Choroid plexus epithelial cell (primary cell): ENCODE data around the gene NOXA1.

ENCODE experiments used
- DNase-seq: peaks from one replicate; pipeline ENCODE4 v3.0.0-alpha.2; 2010; ENCODE audit warnings: low read depth
- H3K4me3 ChIP-seq: 2 replicates; pipeline ENCODE4 v1.5.1; 2011; ENCODE audit warnings: low read depth, mild to moderate bottlenecking, control low read depth, low read length, moderate library complexity
- CTCF ChIP-seq: conservative IDR thresholded peaks from 2 replicates; pipeline ENCODE4 v1.5.1; 2011; ENCODE audit warnings: low read depth, mild to moderate bottlenecking, control low read depth, inconsistent platforms, low read length, moderate library complexity

Gene NOXA1

DNA sequence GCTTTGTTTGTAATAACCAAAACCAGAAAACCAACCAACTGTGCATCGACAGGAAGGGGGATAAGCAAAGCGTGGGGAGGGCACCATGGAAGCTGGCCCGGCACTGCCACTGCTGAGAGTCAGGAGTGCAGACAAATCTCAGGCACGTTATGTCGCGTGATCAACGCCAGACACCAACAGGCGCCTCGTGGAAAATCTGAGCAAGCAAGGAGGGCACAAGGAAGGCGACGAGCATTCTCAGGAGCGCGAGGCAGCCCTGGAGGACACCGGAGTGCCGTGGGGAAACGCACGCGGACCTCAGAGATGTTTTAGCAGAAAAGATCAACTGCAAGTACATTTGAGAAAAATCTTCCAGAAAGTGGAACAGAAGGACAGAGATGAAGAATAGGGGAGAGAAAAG, 51.1 kb downstream of the NOXA1 start:
- no peak for TF ChIP-seq CTCF
- no peak for DNase-seq
- H3K4me3 ChIP-seq = no peak overlapping the region

DNA sequence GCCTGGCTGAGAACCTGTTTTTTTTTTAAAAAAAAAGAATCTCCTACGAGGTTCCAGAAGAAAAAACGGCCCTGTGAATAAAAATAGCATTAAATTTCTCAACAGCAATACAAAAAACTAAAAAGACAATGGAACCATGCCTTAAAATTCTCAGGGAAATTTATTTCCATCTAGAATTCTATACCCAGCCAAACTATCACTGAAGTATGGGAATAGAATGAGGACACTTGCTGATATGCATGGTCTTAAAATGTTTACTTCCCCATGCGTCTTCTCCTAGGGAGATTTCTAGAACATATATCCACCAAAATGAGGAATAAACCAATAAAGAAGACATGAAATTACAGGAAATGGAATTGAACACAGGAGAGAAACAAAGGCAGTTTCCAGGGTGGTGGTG, 52.5 kb downstream of the NOXA1 start:
- no peak overlapping the region for H3K4me3 ChIP-seq
- DNase-seq = no peak
- no peak for TF ChIP-seq CTCF

- DNase-seq = no peak
- no peak for TF ChIP-seq CTCF
- H3K4me3 ChIP-seq = no peak overlapping the region
Measured at GRCh38 chr9:137476856-137477255, 53.7 kb downstream of the NOXA1 start.

DNA sequence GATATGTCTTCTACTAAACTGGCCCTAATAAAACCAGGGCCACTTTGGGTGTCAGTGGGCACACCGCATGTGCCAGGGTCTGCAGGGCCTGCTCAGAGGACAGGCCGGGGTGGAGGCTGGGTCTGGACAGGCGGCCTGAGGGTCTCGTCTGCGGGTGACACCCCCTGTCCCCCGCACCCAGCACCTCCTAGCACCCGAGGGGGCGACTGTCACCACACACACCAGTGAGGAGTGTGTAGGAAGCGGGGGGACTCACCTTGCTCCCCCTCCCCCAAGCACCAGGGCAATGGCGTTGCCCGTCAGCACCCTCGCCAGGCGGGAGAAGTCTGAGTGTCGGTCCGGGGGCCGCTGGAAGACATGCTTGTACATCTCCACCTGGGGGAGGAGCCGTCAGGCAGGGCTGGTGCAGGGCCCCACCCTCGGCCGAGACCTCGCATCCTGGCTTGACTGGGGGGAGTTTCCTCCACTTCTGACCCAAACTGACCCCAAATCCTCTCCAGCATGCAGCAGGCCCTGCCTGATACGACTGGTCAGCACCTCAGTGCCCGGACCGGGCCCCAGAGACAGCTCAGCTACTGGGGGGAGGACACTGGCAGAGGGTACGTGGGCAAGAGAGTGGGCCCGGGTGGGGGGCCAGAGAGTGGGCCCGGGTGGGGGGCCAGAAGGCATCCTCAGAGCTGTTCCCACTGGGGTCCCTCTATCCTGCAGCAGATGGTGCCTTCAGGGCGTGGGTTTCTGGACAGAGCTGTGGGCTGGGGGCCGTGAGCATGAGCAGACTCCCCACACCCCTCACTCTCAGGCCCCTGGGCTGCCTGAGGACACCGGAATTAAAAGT, 54.8 kb downstream of the NOXA1 start:
- no peak overlapping the region for H3K4me3 ChIP-seq
- DNase-seq = no peak
- TF ChIP-seq CTCF = no peak

DNA sequence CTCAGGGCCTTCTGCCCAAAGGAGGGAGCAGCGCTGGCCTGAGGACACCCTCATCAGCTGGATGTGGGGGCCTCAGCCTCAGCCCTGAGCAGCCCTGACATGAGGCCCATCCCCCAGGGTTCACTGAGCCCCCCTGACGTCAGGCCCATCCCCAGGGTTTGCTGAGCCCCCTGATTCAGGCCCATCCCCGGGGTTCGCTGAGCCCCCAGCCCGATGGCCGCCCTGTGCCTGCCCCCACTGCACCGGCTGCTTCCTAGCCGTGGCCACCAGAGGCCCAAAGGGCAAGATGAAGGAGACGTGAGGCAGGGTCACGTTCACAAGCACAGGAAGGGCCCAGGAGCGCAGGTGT, 55.4 kb downstream of the NOXA1 start:
- DNase-seq = no peak
- TF ChIP-seq CTCF = no peak
- no peak overlapping the region for H3K4me3 ChIP-seq

DNA sequence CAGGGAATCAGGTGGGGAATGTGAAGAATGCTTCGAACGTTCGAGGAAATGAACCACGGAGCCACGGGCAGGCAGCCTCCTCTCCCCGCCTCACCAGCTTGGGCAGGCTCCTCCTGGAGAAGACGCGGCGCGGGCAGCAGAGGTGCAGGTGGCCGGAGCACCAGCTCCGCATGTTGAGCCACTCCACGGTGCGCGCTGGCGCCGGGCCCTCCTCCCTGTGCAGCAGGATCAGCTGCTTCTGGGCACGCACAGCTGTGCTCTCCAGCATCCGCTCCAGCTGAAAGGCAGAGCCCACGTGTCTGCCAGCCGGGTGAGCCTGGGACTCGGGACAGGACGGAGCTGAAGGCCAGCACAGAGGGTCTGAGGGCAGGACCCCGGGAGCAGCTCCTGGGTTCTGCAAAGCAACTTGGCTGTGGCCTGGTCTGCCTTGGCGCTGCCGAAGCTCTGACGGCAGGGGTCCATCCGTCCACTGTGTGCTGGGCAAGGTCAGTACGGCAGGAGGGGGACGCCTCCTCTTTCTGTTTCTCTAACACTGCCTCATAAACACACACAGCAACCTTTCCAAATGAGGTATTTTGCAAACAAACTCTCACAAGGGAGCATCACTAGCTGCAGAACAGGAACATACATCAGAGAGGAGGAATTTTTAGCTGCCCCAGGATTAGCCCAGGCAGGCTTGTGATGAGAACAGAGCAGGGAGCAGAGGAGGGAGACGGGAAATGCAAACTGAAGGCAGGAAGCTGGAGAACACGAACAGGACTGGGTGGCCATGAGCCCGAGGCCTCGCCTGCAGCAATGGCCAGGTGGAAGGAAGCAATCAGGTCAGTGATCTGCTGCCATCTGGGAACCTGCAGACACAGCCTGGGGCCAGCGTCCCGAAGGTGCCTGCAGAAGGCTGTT, 56.0 kb downstream of the NOXA1 start:
- DNase-seq = peak; percentile 78
- no peak for TF ChIP-seq CTCF
- peak overlapping the region; percentile 15 for H3K4me3 ChIP-seq
